ENCODE results near the gene GP1BB. TPM values are rescaled to one million over a fixed set of nuclear protein-coding genes. Genes with fewer than 3 reads are reported as not detected.

GP1BB gene
- total and polyA plus RNA-seq, 5 donors from 2014 or later, result 6.4 TPM; not detected in 4

GRCh38 chr22:19753996-19754700, 30.8 kb downstream of the GP1BB start:
- H3K27me3 ChIP-seq (ENCODE audit: control insufficient read depth, insufficient read depth, low read length), result peaks cover 3% of the 10 kb centered on the region
- ATAC-seq (ENCODE audit: low read depth in 2 of 2), result no peak
- no peak overlapping the region for H3K27ac Mint-ChIP-seq

GRCh38 chr22:19754701-19755144, 31.4 kb downstream of the GP1BB start:
- no peak overlapping the region for H3K27ac ChIP-seq (ENCODE audit: insufficient read depth, low read length, poor library complexity, severe bottlenecking)
- Mint-ChIP-seq H3K27me3 (peaks cover 46% of the 10 kb centered on the region), H3K36me3 (no peaks in the 10 kb centered on the region), H3K27ac (no peak overlapping the region), H3K4me3 (peak overlapping the region in 2 of 4 donors; percentile 22 to 48), H3K4me1 (peaks cover 0 to 28% (median 8%) of the 10 kb centered on the region in 4 donors), H3K9me3 (peaks cover 0 to 2% (median 0%) of the 10 kb centered on the region in 7 donors)
- H3K36me3 ChIP-seq (ENCODE audit: control insufficient read depth, insufficient read depth, low read length), result no peaks in the 10 kb centered on the region
- no peak overlapping the region for H3K4me3 ChIP-seq (ENCODE audit: low read depth, low read length)
- no peaks in the 10 kb centered on the region for H3K9me3 ChIP-seq (ENCODE audit: control insufficient read depth in 2 of 2, low read length in 2 of 2)
- ATAC-seq (ENCODE audit: low read depth in 2 of 2) (no peak), DNase-seq (no peak)
- peaks cover 4% of the 10 kb centered on the region for H3K27me3 ChIP-seq (ENCODE audit: control insufficient read depth, insufficient read depth, low read length)
- peaks cover 27% of the 10 kb centered on the region for H3K4me1 ChIP-seq (ENCODE audit: control insufficient read depth, insufficient read depth, low read length, poor library complexity, severe bottlenecking)

More at GRCh38 chr22:19753996-19754700, 30.8 kb downstream of the GP1BB start:
- Histone ChIP-seq H3K27ac (ENCODE audit: insufficient read depth, low read length, poor library complexity, severe bottlenecking) (no peak overlapping the region), H3K4me1 (ENCODE audit: control insufficient read depth, insufficient read depth, low read length, poor library complexity, severe bottlenecking) (peaks cover 21% of the 10 kb centered on the region), H3K36me3 (ENCODE audit: control insufficient read depth, insufficient read depth, low read length) (no peaks in the 10 kb centered on the region), H3K9me3 (ENCODE audit: control insufficient read depth in 2 of 2, low read length in 2 of 2) (no peaks in the 10 kb centered on the region), H3K4me3 (ENCODE audit: low read depth, low read length) (no peak overlapping the region)
- Mint-ChIP-seq H3K4me3 (peak overlapping the region in 2 of 4 donors; percentile 25 to 48), H3K36me3 (no peaks in the 10 kb centered on the region), H3K27me3 (peaks cover 42% of the 10 kb centered on the region), H3K4me1 (peaks cover 0 to 24% (median 7%) of the 10 kb centered on the region in 4 donors), H3K9me3 (peaks cover 0 to 2% (median 0%) of the 10 kb centered on the region in 7 donors)
- no peak for DNase-seq

GRCh38 chr22:19755145-19755710, 31.9 kb downstream of the GP1BB start:
- Mint-ChIP-seq H3K27ac (no peak overlapping the region), H3K27me3 (peaks cover 51% of the 10 kb centered on the region), H3K4me1 (peaks cover 3 to 33% (median 13%) of the 10 kb centered on the region in 4 donors), H3K9me3 (peaks cover 0 to 3% (median 0%) of the 10 kb centered on the region in 7 donors), H3K36me3 (no peaks in the 10 kb centered on the region), H3K4me3 (peak overlapping the region in 2 of 4 donors; percentile 22 to 80)
- H3K27ac ChIP-seq (ENCODE audit: insufficient read depth, low read length, poor library complexity, severe bottlenecking), result no peak overlapping the region
- DNase-seq (no peak), ATAC-seq (ENCODE audit: low read depth in 2 of 2) (no peak)
- H3K4me1 ChIP-seq (ENCODE audit: control insufficient read depth, insufficient read depth, low read length, poor library complexity, severe bottlenecking), result peaks cover 32% of the 10 kb centered on the region
- no peaks in the 10 kb centered on the region for H3K36me3 ChIP-seq (ENCODE audit: control insufficient read depth, insufficient read depth, low read length)
- no peaks in the 10 kb centered on the region for H3K9me3 ChIP-seq (ENCODE audit: control insufficient read depth in 2 of 2, low read length in 2 of 2)
- H3K4me3 ChIP-seq (ENCODE audit: low read depth, low read length), result no peak overlapping the region
- H3K27me3 ChIP-seq (ENCODE audit: control insufficient read depth, insufficient read depth, low read length), result peaks cover 5% of the 10 kb centered on the region

GRCh38 chr22:19755722-19756287, 32.5 kb downstream of the GP1BB start:
- no peak for ATAC-seq (ENCODE audit: low read depth in 2 of 2)
- peaks cover 5% of the 10 kb centered on the region for H3K27me3 ChIP-seq (ENCODE audit: control insufficient read depth, insufficient read depth, low read length)
- no peaks in the 10 kb centered on the region for H3K36me3 ChIP-seq (ENCODE audit: control insufficient read depth, insufficient read depth, low read length)
- H3K27me3 Mint-ChIP-seq, result peaks cover 53% of the 10 kb centered on the region
- no peak for DNase-seq
- no peak overlapping the region for H3K27ac Mint-ChIP-seq
- H3K4me3 Mint-ChIP-seq, result peak overlapping the region in 2 of 4 donors; percentile 53 to 80
- peaks cover 33% of the 10 kb centered on the region for H3K4me1 ChIP-seq (ENCODE audit: control insufficient read depth, insufficient read depth, low read length, poor library complexity, severe bottlenecking)
- H3K4me3 ChIP-seq (ENCODE audit: low read depth, low read length), result no peak overlapping the region
- H3K4me1 Mint-ChIP-seq, result peaks cover 5 to 34% (median 14%) of the 10 kb centered on the region in 4 donors
- no peak overlapping the region for H3K27ac ChIP-seq (ENCODE audit: insufficient read depth, low read length, poor library complexity, severe bottlenecking)
- peaks cover 0 to 3% (median 0%) of the 10 kb centered on the region in 7 donors for H3K9me3 Mint-ChIP-seq
- no peaks in the 10 kb centered on the region for H3K36me3 Mint-ChIP-seq
- H3K9me3 ChIP-seq (ENCODE audit: control insufficient read depth in 2 of 2, low read length in 2 of 2), result no peaks in the 10 kb centered on the region

- H3K4me1 Mint-ChIP-seq, result peaks cover 5 to 34% (median 14%) of the 10 kb centered on the region in 4 donors
- peaks cover 5% of the 10 kb centered on the region for H3K27me3 ChIP-seq (ENCODE audit: control insufficient read depth, insufficient read depth, low read length)
- DNase-seq, result peak; percentile 56 to 80 (median 72)
- peak overlapping the region in 3 of 4 donors; percentile 43 to 80 (median 76) for H3K4me3 Mint-ChIP-seq
- H3K9me3 Mint-ChIP-seq, result peaks cover 0 to 3% (median 0%) of the 10 kb centered on the region in 7 donors
- H3K36me3 ChIP-seq (ENCODE audit: control insufficient read depth, insufficient read depth, low read length), result no peaks in the 10 kb centered on the region
- no peak overlapping the region for H3K27ac ChIP-seq (ENCODE audit: insufficient read depth, low read length, poor library complexity, severe bottlenecking)
- H3K27ac Mint-ChIP-seq, result no peak overlapping the region
- no peaks in the 10 kb centered on the region for H3K9me3 ChIP-seq (ENCODE audit: control insufficient read depth in 2 of 2, low read length in 2 of 2)
- no peaks in the 10 kb centered on the region for H3K36me3 Mint-ChIP-seq
- peaks cover 38% of the 10 kb centered on the region for H3K4me1 ChIP-seq (ENCODE audit: control insufficient read depth, insufficient read depth, low read length, poor library complexity, severe bottlenecking)
- peak; percentile 63 to 71 for ATAC-seq (ENCODE audit: low read depth in 2 of 2)
- no peak overlapping the region for H3K4me3 ChIP-seq (ENCODE audit: low read depth, low read length)
- peaks cover 54% of the 10 kb centered on the region for H3K27me3 Mint-ChIP-seq
Observed at GRCh38 chr22:19756288-19757128, 33.2 kb downstream of the GP1BB start.

GRCh38 chr22:19757140-19757984, 34.0 kb downstream of the GP1BB start:
- no peak for ATAC-seq (ENCODE audit: low read depth in 2 of 2)

More at GRCh38 chr22:19757140-19757984, 34.0 kb downstream of the GP1BB start:
- Histone ChIP-seq H3K27me3 (ENCODE audit: control insufficient read depth, insufficient read depth, low read length) (peaks cover 5% of the 10 kb centered on the region), H3K9me3 (ENCODE audit: control insufficient read depth in 2 of 2, low read length in 2 of 2) (no peaks in the 10 kb centered on the region), H3K36me3 (ENCODE audit: control insufficient read depth, insufficient read depth, low read length) (no peaks in the 10 kb centered on the region), H3K4me3 (ENCODE audit: low read depth, low read length) (no peak overlapping the region), H3K27ac (ENCODE audit: insufficient read depth, low read length, poor library complexity, severe bottlenecking) (no peak overlapping the region), H3K4me1 (ENCODE audit: control insufficient read depth, insufficient read depth, low read length, poor library complexity, severe bottlenecking) (peaks cover 41% of the 10 kb centered on the region)
- no peaks in the 10 kb centered on the region for H3K36me3 Mint-ChIP-seq
- peaks cover 5 to 39% (median 14%) of the 10 kb centered on the region in 4 donors for H3K4me1 Mint-ChIP-seq
- DNase-seq, result no peak
- H3K27me3 Mint-ChIP-seq, result peaks cover 62% of the 10 kb centered on the region
- H3K27ac Mint-ChIP-seq, result no peak overlapping the region
- H3K4me3 Mint-ChIP-seq, result peak overlapping the region; percentile 66 to 80 (median 75)
- peaks cover 0 to 3% (median 0%) of the 10 kb centered on the region in 7 donors for H3K9me3 Mint-ChIP-seq
